Gastrocnemius medialis (tissue), 4 donors: Measurements from ENCODE around the gene WNT9A. TPM values are rescaled to one million over a fixed set of nuclear protein-coding genes. Genes with fewer than 3 reads are reported as not detected.

Experiments
- ATAC-seq, 2 donors: fragments of 150-250 bp; one replicate each; pipeline ENCODE4 v1.9.1; 2016
- DNase-seq, 2 donors: peaks; one replicate each; pipeline ENCODE4 v3.0.0-alpha.2; 2019
- H3K27ac ChIP-seq, 4 donors: fragments of 200-600 bp; sonication (generic); 1 replicate in 1 of 4; 2 replicates in 3 of 4; pipeline ENCODE4 v1.5.1; 2016 to 2018; ENCODE audit warnings: mild to moderate bottlenecking in 2 of 4, moderate library complexity in 1 of 4
- H3K27me3 ChIP-seq, 3 donors: fragments of 200-600 bp; sonication (generic) in 2 of 3; 1 replicate in 1 of 3; 2 replicates in 2 of 3; pipeline versions ENCODE4 v1.5.1 to v1.6.0; 2016 to 2019; ENCODE audit warnings: mild to moderate bottlenecking in 1 of 3, moderate library complexity in 1 of 3
- H3K36me3 ChIP-seq, 2 donors: fragments of 200-600 bp; sonication (generic) in 1 of 2; one replicate each; pipeline ENCODE4 v1.5.1; 2017 to 2018
- H3K4me1 ChIP-seq, 2 donors: fragments of 200-600 bp; sonication (generic) in 1 of 2; one replicate each; pipeline ENCODE4 v1.5.1; 2016 to 2017; ENCODE audit warnings: mild to moderate bottlenecking in 2 of 2
- H3K4me3 ChIP-seq, 4 donors: fragments of 200-600 bp; sonication (generic) in 3 of 4; 1 replicate in 1 of 4; 2 replicates in 3 of 4; pipeline ENCODE4 v1.5.1; 2016 to 2019; ENCODE audit warnings: mild to moderate bottlenecking in 2 of 4
- H3K9me3 ChIP-seq, 3 donors: fragments of 200-600 bp; sonication (generic) in 2 of 3; 1 replicate in 1 of 3; 2 replicates in 2 of 3; pipeline ENCODE4 v1.5.1; 2016 to 2019
- POLR2A ChIP-seq, 2 donors: fragments of 450-650 bp; IDR thresholded peaks; one replicate each; pipeline ENCODE4 v1.6.1; 2017; ENCODE audit warnings: antibody characterized with exemption in 2 of 2, mild to moderate bottlenecking in 2 of 2, moderate library complexity in 2 of 2
- in situ Hi-C, 4 donors: fragments of 200-750 bp; cut with MboI; loops; one replicate each; pipeline versions ENCODE4 v1.15.0 to v1.8.0; 2017; ENCODE audit warnings: low sequenced_read_pairs in 4 of 4
- intact Hi-C: fragments of 100-400 bp; cut with DNase I; formaldehyde crosslinking; loops from one replicate; pipeline ENCODE4 v1.15.1; 2023; ENCODE audit warnings: low total_unique reads
- total RNA-seq, 4 donors: library from RNA; depleted of rRNA; stranded (reverse); fragments of >200 nt; gene quantifications; one replicate each; pipeline versions ENCODE4 v1.1.0 to v1.2.3, GENCODE V29; 2016
- TF ChIP-seq, protein P1 (sequence below), 5 experiments: fragments of 450-650 bp in 3 of 5; fragments of 200-600 bp in 2 of 5; sonication (generic) in 2 of 5; IDR thresholded peaks in 4 of 5; conservative IDR thresholded peaks in 1 of 5; 1 replicate in 4 of 5; 2 replicates in 1 of 5; pipeline ENCODE4 v1.5.1; 2016 to 2019; ENCODE audit warnings: antibody characterized with exemption in 5 of 5, mild to moderate bottlenecking in 3 of 5, moderate library complexity in 3 of 5

Gene WNT9A
- total RNA-seq, 4 donors from 2014 or later, result 6.8 to 29.4 (median 15.5) TPM

DNA sequence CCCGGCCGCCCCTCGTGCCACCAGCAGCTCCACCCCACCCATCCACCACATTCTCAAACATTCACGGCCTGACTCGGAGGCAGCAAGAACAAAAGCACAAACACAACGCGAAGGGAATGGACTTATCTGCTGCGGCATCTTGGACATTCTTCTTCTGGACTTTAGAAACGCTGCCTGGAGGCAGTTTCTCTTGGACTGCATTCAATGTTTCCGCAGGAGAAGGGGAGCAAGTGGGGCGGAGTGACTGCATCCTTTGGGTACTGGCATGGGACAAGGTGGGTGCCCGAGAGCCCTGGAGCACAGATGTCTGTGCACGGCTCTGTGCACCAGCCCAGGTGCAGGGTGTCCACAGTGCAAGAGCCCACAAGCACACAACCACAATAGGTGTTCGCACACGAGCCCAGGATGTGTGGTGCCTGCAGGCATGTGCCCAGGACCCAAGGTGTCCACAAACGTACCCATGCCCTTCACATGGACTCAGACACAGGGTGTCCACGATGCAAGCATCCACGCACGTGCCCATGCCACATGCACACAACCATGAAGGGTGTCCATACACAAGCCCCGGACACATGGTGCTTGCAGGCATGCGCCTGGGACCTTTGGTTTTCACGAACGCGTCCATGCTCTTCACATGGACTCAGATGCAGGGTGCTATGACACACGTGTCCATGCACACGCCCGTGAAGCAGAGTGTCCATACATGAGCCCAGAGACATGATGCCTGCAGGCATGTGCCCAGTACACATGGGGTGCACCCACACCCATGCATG, 53.6 kb downstream of the WNT9A start:
- intact Hi-C loops (no loop called here), in situ Hi-C loops (no loop called here)
- no peaks in the 10 kb centered on the region for H3K27me3 ChIP-seq
- peak in 1 of 2 donors; percentile 6 for DNase-seq
- H3K9me3 ChIP-seq, result no peaks in the 10 kb centered on the region
- no peak for TF ChIP-seq POLR2A (IDR thresholded peaks at IDR 0.05)
- TF ChIP-seq, protein P1, sequence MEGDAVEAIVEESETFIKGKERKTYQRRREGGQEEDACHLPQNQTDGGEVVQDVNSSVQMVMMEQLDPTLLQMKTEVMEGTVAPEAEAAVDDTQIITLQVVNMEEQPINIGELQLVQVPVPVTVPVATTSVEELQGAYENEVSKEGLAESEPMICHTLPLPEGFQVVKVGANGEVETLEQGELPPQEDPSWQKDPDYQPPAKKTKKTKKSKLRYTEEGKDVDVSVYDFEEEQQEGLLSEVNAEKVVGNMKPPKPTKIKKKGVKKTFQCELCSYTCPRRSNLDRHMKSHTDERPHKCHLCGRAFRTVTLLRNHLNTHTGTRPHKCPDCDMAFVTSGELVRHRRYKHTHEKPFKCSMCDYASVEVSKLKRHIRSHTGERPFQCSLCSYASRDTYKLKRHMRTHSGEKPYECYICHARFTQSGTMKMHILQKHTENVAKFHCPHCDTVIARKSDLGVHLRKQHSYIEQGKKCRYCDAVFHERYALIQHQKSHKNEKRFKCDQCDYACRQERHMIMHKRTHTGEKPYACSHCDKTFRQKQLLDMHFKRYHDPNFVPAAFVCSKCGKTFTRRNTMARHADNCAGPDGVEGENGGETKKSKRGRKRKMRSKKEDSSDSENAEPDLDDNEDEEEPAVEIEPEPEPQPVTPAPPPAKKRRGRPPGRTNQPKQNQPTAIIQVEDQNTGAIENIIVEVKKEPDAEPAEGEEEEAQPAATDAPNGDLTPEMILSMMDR (IDR thresholded peaks at IDR 0.05 in 4 of 5, conservative IDR thresholded peaks at IDR 0.05 in 1 of 5), result no peak
- H3K4me3 ChIP-seq, result no peak overlapping the region
- no peaks in the 10 kb centered on the region for H3K36me3 ChIP-seq
- no peaks in the 10 kb centered on the region for H3K4me1 ChIP-seq
- H3K27ac ChIP-seq, result no peak overlapping the region
- no peak for ATAC-seq

DNA sequence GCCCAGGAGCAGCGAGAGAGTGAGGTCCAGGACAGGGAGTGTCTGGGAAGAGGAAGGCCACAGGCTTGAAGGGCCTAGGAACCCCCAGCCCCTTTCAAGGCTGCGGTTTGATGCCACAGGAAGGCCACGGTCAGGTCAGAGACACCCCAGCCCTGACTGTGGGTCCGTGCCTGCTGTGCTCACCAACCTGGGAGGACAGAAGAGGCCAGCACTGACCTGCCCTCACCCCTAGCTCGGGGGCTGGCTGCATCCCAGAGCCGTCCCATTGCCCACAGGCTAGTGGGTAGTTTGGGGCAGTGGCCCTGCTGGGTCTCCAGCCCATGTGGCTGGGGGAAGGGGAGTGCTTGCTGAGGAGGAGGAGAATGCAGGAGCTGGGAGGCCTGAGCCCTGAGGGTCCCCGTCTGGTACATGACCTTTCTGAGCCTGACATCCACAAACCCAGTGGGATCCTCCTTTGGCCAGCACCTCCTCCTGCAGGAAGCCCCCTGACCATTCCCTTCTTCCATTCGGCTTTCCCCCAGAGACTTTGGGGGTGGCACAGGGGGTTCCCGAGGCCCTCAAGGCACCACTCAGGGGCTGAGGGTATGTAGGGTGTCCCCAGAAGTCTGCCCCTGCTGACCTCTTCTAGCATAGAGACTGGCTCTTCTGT, 54.3 kb downstream of the WNT9A start:
- in situ Hi-C loops, result no loop called here
- ATAC-seq (no peak), DNase-seq (peak in 1 of 2 donors; percentile 6)
- H3K9me3 ChIP-seq, result no peaks in the 10 kb centered on the region
- H3K27me3 ChIP-seq, result no peaks in the 10 kb centered on the region
- H3K27ac ChIP-seq, result no peak overlapping the region
- no peak overlapping the region for H3K4me3 ChIP-seq
- no peaks in the 10 kb centered on the region for H3K4me1 ChIP-seq
- intact Hi-C loops, result no loop called here
- H3K36me3 ChIP-seq, result no peaks in the 10 kb centered on the region
- TF ChIP-seq POLR2A (IDR thresholded peaks at IDR 0.05), result no peak
- TF ChIP-seq, protein P1 (IDR thresholded peaks at IDR 0.05 in 4 of 5, conservative IDR thresholded peaks at IDR 0.05 in 1 of 5), result no peak

DNA sequence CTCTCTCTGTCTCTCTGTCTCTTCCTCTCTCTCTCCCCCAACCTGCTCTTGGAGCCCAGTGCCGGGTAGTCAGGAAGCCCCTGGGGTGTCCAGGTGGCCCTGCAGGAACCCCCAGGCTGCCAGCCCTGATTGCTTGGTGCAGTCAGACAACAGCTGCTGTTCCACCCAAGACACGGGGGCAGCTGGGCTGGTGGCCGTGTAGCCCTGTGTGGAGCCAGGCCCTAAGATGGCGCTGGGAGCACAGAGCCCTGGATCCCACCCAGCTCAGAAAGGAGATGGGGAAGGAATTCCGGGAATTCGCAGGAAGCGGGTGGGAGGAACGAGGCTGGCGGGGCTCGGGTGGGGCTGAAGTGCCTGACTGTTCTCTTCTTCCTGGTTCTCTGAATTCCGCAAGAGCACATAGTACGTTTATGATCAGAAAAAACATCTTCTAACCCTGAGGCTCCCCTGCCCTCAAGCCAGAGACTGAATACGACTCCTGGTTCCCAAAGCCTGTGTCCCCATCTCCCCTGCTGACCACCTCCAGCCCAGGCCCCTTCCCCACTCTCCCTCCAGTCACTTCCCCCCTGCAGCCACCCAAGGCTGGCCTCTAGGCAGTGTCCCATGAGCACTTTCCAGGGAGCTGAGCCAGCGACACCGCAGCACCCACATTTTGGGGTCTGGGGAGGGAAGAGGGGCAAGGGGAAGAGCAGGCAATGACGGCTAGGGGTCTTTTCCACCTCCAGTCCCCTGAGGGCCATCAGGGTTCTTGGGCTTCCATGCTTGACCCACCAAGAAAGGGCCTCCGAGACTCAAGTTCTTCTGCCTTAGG, 55.0 kb downstream of the WNT9A start:
- in situ Hi-C loops, result no loop called here
- no peaks in the 10 kb centered on the region for H3K36me3 ChIP-seq
- DNase-seq (no peak), ATAC-seq (no peak)
- H3K4me3 ChIP-seq, result no peak overlapping the region
- no peaks in the 10 kb centered on the region for H3K4me1 ChIP-seq
- H3K27me3 ChIP-seq, result no peaks in the 10 kb centered on the region
- H3K27ac ChIP-seq, result no peak overlapping the region
- no peak for TF ChIP-seq POLR2A (IDR thresholded peaks at IDR 0.05)
- TF ChIP-seq, protein P1 (IDR thresholded peaks at IDR 0.05 in 4 of 5, conservative IDR thresholded peaks at IDR 0.05 in 1 of 5), result no peak
- no peaks in the 10 kb centered on the region for H3K9me3 ChIP-seq
- intact Hi-C loops, result no loop called here

DNA sequence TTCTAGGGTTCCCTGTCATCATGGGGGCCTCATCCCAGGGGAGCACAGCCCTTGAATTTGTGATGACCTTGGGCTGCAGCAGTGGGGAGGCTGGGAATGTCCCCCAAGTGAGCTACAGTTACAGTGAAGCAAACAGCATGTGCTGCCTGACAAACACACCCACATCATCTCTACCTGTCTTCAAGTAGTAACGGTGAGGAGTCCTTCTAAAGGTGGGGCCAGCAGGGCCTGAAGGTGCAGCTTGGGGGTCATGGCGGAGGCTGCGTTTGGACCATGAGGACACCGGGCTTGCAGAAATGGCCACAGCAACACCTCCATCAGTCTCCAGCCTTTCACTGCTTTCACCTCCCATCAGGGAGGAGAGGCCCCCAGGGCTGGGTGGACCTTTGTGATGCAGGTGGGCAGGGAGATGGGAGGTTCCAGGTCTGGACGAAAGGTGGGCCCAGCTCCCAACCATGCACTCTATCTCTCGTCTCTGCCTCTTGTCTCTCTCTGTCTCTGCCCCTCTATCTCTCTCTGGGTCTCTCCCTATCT, 55.7 kb downstream of the WNT9A start:
- H3K36me3 ChIP-seq, result no peaks in the 10 kb centered on the region
- ATAC-seq, result no peak
- in situ Hi-C loops (no loop called here), intact Hi-C loops (no loop called here)
- peaks cover 0 to 4% (median 0%) of the 10 kb centered on the region in 3 donors for H3K27me3 ChIP-seq
- no peaks in the 10 kb centered on the region for H3K9me3 ChIP-seq
- no peak overlapping the region for H3K4me3 ChIP-seq
- DNase-seq, result no peak
- no peak for TF ChIP-seq POLR2A (IDR thresholded peaks at IDR 0.05)
- TF ChIP-seq, protein P1 (IDR thresholded peaks at IDR 0.05 in 4 of 5, conservative IDR thresholded peaks at IDR 0.05 in 1 of 5), result no peak
- no peak overlapping the region for H3K27ac ChIP-seq
- no peaks in the 10 kb centered on the region for H3K4me1 ChIP-seq
